ENCODE measurements around the gene TEC.

GRCh38 chr4:48118081-48118480 lies 151.6 kb downstream of the TEC start:
- TF ChIP-seq CTCF (IDR thresholded peaks at IDR 0.05; ENCODE audit: low read length) (no peak), EZH2phosphoT487 (IDR thresholded peaks at IDR 0.05; ENCODE audit: low read length) (no peak), EZH2 (optimal IDR thresholded peaks at IDR 0.05; ENCODE audit: low read depth, low read length) (no peak)

Measured in MM.1S (cell line).